ENCODE data around the gene MELK.

The MELK gene

GRCh38 chr9:36676091-36676490 lies 103.4 kb downstream of the MELK start:
- DNase-seq (ENCODE audit: low read depth): no peak

- no peak for DNase-seq (ENCODE audit: low read depth)
Observed at GRCh38 chr9:36676778-36677485, 104.2 kb downstream of the MELK start.

GRCh38 chr9:36677611-36678010 lies 104.9 kb downstream of the MELK start:
- no peak for DNase-seq (ENCODE audit: low read depth)

- no peak for DNase-seq (ENCODE audit: low read depth)
Observed at GRCh38 chr9:36679710-36680109, 107.0 kb downstream of the MELK start.

- no peak for DNase-seq (ENCODE audit: low read depth)
Observed at GRCh38 chr9:36686471-36686870, 113.8 kb downstream of the MELK start.

- no peak for DNase-seq (ENCODE audit: low read depth)
Observed at GRCh38 chr9:36690412-36691168, 117.9 kb downstream of the MELK start.

- DNase-seq (ENCODE audit: low read depth): no peak
Observed at GRCh38 chr9:36691671-36692070, 119.0 kb downstream of the MELK start.

- DNase-seq (ENCODE audit: low read depth): no peak
Observed at GRCh38 chr9:36698984-36699383, 126.3 kb downstream of the MELK start.

- no peak for DNase-seq (ENCODE audit: low read depth)
Observed at GRCh38 chr9:36704148-36704547, 131.5 kb downstream of the MELK start.

GRCh38 chr9:36713515-36714490 lies 141.1 kb downstream of the MELK start:
- no peak for DNase-seq (ENCODE audit: low read depth)

GRCh38 chr9:36716496-36716895 lies 143.8 kb downstream of the MELK start:
- DNase-seq (ENCODE audit: low read depth): no peak

- DNase-seq (ENCODE audit: low read depth): no peak
Observed at GRCh38 chr9:36717276-36717675, 144.6 kb downstream of the MELK start.

- DNase-seq (ENCODE audit: low read depth): no peak
Observed at GRCh38 chr9:36718612-36719011, 145.9 kb downstream of the MELK start.

- DNase-seq (ENCODE audit: low read depth): no peak
Observed at GRCh38 chr9:36720043-36720442, 147.3 kb downstream of the MELK start.

- DNase-seq (ENCODE audit: low read depth): no peak
Observed at GRCh38 chr9:36721846-36722588, 149.3 kb downstream of the MELK start.

GRCh38 chr9:36725777-36726356 lies 153.2 kb downstream of the MELK start:
- no peak for DNase-seq (ENCODE audit: low read depth)
